ENCODE data around the gene FUOM. TPM values are rescaled to one million over a fixed set of nuclear protein-coding genes. Genes with fewer than 3 reads are reported as not detected.

FUOM gene
- polyA plus RNA-seq, 1 of the 3 experiments (the other 2 are of a cell fraction) = 32.5 TPM

DNA sequence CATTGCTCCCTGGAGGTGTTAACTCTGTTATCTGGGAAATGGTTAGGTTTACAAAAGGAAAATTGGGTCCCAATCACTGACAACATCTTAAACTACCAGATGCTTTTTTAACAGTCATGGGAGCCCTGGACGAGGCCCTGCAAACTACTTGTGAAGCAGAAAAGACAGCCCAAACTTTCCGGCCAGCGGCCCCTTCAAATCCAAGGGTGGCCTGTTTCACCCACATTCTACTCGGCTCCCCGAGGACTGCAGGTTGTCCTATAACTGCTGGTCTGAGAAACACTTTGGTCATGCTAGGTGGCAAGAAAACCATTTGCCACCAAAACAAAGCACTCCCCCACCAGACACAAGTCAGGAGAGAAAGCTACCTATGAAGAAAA, 51.7 kb downstream of the FUOM start:
- DNase-seq = no peak

More for the DNA sequence above, 51.7 kb downstream of the FUOM start:
- POLR2A ChIA-PET = no interaction called here
- peaks cover 69% of the 10 kb centered on the region for H3K79me2 ChIP-seq (ENCODE audit: insufficient read depth)
- WGBS (ENCODE audit: low lambda C conversion rate) = 94% methylated on average over 4 of the region's 5 CpGs
- H3K9me2 ChIP-seq = no peaks in the 10 kb centered on the region
- H4K20me1 ChIP-seq (ENCODE audit: insufficient read depth) = peaks cover 65% of the 10 kb centered on the region
- no peak overlapping the region for H3K27ac ChIP-seq (ENCODE audit: low read depth in 2 of 2, low read length in 1 of 2)
- TF ChIP-seq, protein P1, sequence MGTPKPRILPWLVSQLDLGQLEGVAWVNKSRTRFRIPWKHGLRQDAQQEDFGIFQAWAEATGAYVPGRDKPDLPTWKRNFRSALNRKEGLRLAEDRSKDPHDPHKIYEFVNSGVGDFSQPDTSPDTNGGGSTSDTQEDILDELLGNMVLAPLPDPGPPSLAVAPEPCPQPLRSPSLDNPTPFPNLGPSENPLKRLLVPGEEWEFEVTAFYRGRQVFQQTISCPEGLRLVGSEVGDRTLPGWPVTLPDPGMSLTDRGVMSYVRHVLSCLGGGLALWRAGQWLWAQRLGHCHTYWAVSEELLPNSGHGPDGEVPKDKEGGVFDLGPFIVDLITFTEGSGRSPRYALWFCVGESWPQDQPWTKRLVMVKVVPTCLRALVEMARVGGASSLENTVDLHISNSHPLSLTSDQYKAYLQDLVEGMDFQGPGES (IDR thresholded peaks at IDR 0.05; ENCODE audit: low read depth, low read length) = no peak
- TF ChIP-seq GATA2 (CRISPR knock-in tag; IDR thresholded peaks at IDR 0.05) (no peak), EP300 (IDR thresholded peaks at IDR 0.05; ENCODE audit: borderline replicate concordance in 1 of 2, low read depth in 1 of 2, low read length in 1 of 2) (no peak), SIN3A (IDR thresholded peaks at IDR 0.05; ENCODE audit: borderline replicate concordance, low read depth, low read length) (no peak), NRF1 (IDR thresholded peaks at IDR 0.05; ENCODE audit: low read depth, low read length) (no peak), EZH2phosphoT487 (IDR thresholded peaks at IDR 0.05; ENCODE audit: borderline replicate concordance, low read depth) (no peak), RCOR1 (IDR thresholded peaks at IDR 0.05; ENCODE audit: low read length) (no peak), ELF1 (IDR thresholded peaks at IDR 0.05) (no peak), RFX5 (IDR thresholded peaks at IDR 0.05; ENCODE audit: low read length) (no peak), FOXJ3 (CRISPR knock-in tag; IDR thresholded peaks at IDR 0.05) (no peak), MXI1 (IDR thresholded peaks at IDR 0.05; ENCODE audit: low read depth, low read length) (no peak), CHD2 (IDR thresholded peaks at IDR 0.05; ENCODE audit: low read length, partially characterized antibody) (no peak), TCF12 (IDR thresholded peaks at IDR 0.05) (no peak), SMC3 (IDR thresholded peaks at IDR 0.05; ENCODE audit: low read depth, low read length) (no peak), FOSL2 (IDR thresholded peaks at IDR 0.05; ENCODE audit: borderline replicate concordance, low read depth) (no peak)
- TF ChIP-seq, protein P2, sequence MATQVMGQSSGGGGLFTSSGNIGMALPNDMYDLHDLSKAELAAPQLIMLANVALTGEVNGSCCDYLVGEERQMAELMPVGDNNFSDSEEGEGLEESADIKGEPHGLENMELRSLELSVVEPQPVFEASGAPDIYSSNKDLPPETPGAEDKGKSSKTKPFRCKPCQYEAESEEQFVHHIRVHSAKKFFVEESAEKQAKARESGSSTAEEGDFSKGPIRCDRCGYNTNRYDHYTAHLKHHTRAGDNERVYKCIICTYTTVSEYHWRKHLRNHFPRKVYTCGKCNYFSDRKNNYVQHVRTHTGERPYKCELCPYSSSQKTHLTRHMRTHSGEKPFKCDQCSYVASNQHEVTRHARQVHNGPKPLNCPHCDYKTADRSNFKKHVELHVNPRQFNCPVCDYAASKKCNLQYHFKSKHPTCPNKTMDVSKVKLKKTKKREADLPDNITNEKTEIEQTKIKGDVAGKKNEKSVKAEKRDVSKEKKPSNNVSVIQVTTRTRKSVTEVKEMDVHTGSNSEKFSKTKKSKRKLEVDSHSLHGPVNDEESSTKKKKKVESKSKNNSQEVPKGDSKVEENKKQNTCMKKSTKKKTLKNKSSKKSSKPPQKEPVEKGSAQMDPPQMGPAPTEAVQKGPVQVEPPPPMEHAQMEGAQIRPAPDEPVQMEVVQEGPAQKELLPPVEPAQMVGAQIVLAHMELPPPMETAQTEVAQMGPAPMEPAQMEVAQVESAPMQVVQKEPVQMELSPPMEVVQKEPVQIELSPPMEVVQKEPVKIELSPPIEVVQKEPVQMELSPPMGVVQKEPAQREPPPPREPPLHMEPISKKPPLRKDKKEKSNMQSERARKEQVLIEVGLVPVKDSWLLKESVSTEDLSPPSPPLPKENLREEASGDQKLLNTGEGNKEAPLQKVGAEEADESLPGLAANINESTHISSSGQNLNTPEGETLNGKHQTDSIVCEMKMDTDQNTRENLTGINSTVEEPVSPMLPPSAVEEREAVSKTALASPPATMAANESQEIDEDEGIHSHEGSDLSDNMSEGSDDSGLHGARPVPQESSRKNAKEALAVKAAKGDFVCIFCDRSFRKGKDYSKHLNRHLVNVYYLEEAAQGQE (IDR thresholded peaks at IDR 0.05; ENCODE audit: low read depth, low read length) = no peak
- TF ChIP-seq, protein P3, sequence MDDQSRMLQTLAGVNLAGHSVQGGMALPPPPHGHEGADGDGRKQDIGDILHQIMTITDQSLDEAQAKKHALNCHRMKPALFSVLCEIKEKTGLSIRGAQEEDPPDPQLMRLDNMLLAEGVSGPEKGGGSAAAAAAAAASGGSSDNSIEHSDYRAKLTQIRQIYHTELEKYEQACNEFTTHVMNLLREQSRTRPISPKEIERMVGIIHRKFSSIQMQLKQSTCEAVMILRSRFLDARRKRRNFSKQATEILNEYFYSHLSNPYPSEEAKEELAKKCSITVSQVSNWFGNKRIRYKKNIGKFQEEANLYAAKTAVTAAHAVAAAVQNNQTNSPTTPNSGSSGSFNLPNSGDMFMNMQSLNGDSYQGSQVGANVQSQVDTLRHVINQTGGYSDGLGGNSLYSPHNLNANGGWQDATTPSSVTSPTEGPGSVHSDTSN (IDR thresholded peaks at IDR 0.05) = no peak
- TF ChIP-seq, protein P4, sequence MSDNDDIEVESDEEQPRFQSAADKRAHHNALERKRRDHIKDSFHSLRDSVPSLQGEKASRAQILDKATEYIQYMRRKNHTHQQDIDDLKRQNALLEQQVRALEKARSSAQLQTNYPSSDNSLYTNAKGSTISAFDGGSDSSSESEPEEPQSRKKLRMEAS (IDR thresholded peaks at IDR 0.05; ENCODE audit: low read depth) = no peak
- TF ChIP-seq, protein P5, sequence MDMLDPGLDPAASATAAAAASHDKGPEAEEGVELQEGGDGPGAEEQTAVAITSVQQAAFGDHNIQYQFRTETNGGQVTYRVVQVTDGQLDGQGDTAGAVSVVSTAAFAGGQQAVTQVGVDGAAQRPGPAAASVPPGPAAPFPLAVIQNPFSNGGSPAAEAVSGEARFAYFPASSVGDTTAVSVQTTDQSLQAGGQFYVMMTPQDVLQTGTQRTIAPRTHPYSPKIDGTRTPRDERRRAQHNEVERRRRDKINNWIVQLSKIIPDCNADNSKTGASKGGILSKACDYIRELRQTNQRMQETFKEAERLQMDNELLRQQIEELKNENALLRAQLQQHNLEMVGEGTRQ (IDR thresholded peaks at IDR 0.05; ENCODE audit: borderline replicate concordance, low read depth, low read length) = no peak
- TF ChIP-seq, protein P6, sequence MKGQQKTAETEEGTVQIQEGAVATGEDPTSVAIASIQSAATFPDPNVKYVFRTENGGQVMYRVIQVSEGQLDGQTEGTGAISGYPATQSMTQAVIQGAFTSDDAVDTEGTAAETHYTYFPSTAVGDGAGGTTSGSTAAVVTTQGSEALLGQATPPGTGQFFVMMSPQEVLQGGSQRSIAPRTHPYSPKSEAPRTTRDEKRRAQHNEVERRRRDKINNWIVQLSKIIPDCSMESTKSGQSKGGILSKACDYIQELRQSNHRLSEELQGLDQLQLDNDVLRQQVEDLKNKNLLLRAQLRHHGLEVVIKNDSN (IDR thresholded peaks at IDR 0.05; ENCODE audit: borderline replicate concordance, low read depth) = no peak
- peaks cover 8% of the 10 kb centered on the region for H3F3A ChIP-seq (replicated peaks; ENCODE audit: insufficient read depth)
- no peak overlapping the region for H3K4me2 ChIP-seq
- no peaks in the 10 kb centered on the region for H3K27me3 ChIP-seq (ENCODE audit: insufficient read depth)
- H3K4me1 ChIP-seq (ENCODE audit: control insufficient read depth in 1 of 2, insufficient read depth in 2 of 2, low read depth in 1 of 2, low read length in 1 of 2) = peaks cover 8 to 16% of the 10 kb centered on the region in 2 experiments; a peak in 2 of 4 replicates
- CTCF ChIA-PET = interaction anchor here (2.4 to 4.3 kb wide), 3 partner anchors 9 to 163 kb away, joined by 7 to 24 read pairs (median 9); no protein-coding TSS in a partner anchor
- H3K4me3 ChIP-seq (ENCODE audit: low read depth in 2 of 2, low read length in 1 of 2) = no peak overlapping the region
- H2AFZ ChIP-seq (ENCODE audit: low read depth) = no peak overlapping the region
- no peaks in the 10 kb centered on the region for H3K9me3 ChIP-seq
- H3K36me3 ChIP-seq (replicated peaks in 1 of 2; ENCODE audit: control insufficient read depth in 1 of 2, insufficient read depth in 2 of 2, low read length in 1 of 2) = peaks cover 10 to 15% of the 10 kb centered on the region in 2 experiments
- no peak overlapping the region for H3K9ac ChIP-seq

Measured in SK-N-SH (cell line).